H1 (cell line): ENCODE data around the gene ARHGEF40. TPM values are rescaled to one million over a fixed set of nuclear protein-coding genes. Genes with fewer than 3 reads are reported as not detected.

ENCODE experiments used
- CTCF ChIA-PET: fragments of 300-600 bp; sonication (Branson Sonifier 250); formaldehyde crosslinking; loops from one replicate; lab custom pipeline; 2021; ENCODE audit not compliant: partially characterized antibody; lab: Charles Lee
- POLR2A ChIA-PET: fragments of 300-600 bp; sonication (Branson Sonifier 250); formaldehyde crosslinking; loops from one replicate; lab custom pipeline; 2021; ENCODE audit warnings: inconsistent platforms; ENCODE audit not compliant: partially characterized antibody; lab: Charles Lee
- DNase-seq, 2 experiments: peaks; one replicate each; pipeline versions ENCODE4 v3.0.0 to v3.0.0-alpha.2; 2010 to 2022; ENCODE audit warnings: low spot score in 2 of 2, low read depth in 1 of 2, mixed read lengths in 1 of 2
- FAIRE-seq: peaks from 2 replicates; lab custom pipeline; 2011; peaks lifted over from hg19 to GRCh38; lab: Jason Lieb, UNC
- H2AFZ ChIP-seq: 2 replicates; pipeline ENCODE4 v1.8.1; 2012; ENCODE audit warnings: low read length, inconsistent platforms
- H2AK5ac ChIP-seq: 2 replicates; pipeline ENCODE4 v1.6.1; 2013; ENCODE audit warnings: low read depth, low read length
- H2BK120ac ChIP-seq: replicated peaks from 2 replicates; pipeline ENCODE3; 2013; ENCODE audit warnings: low read depth, low read length, inconsistent platforms
- H2BK12ac ChIP-seq: 2 replicates; pipeline ENCODE4 v1.6.1; 2013; ENCODE audit warnings: low read depth, low read length
- H2BK15ac ChIP-seq: 2 replicates; pipeline ENCODE4 v1.6.1; 2013; ENCODE audit warnings: low read length
- H2BK20ac ChIP-seq: 2 replicates; pipeline ENCODE4 v1.6.1; 2013; ENCODE audit warnings: low read length
- H2BK5ac ChIP-seq: 2 replicates; pipeline ENCODE4 v1.6.1; 2013; ENCODE audit warnings: low read depth, low read length
- H3K14ac ChIP-seq: 2 replicates; pipeline ENCODE4 v1.6.1; 2013; ENCODE audit warnings: inconsistent platforms; ENCODE audit not compliant: insufficient read length
- H3K18ac ChIP-seq: 2 replicates; pipeline ENCODE4 v1.6.1; 2013; ENCODE audit warnings: low read length; ENCODE audit errors: extremely low read depth
- H3K23ac ChIP-seq: 2 replicates; pipeline ENCODE4 v1.6.1; 2013; ENCODE audit warnings: inconsistent platforms; ENCODE audit not compliant: insufficient read length
- H3K23me2 ChIP-seq: 2 replicates; pipeline ENCODE4 v1.6.1; 2013; ENCODE audit warnings: low read depth, low read length
- H3K27ac ChIP-seq: 2 replicates; pipeline ENCODE4 v1.6.1; 2011; ENCODE audit warnings: low read depth, low read length, inconsistent platforms
- H3K27me3 ChIP-seq, 4 experiments: replicated peaks in 1 of 4; 1 replicate in 1 of 4; 2 replicates in 3 of 4; pipeline versions ENCODE4 v1.6.1 to v1.8.1; 2011 to 2013; ENCODE audit warnings: low read length in 3 of 4, mild to moderate bottlenecking in 3 of 4, inconsistent platforms in 2 of 4, mixed read lengths in 2 of 4, moderate library complexity in 1 of 4; ENCODE audit not compliant: control insufficient read depth in 3 of 4, insufficient read depth in 3 of 4; ENCODE audit errors: extremely low read depth in 1 of 4
- H3K36me3 ChIP-seq, 4 experiments: 2 replicates each; pipeline versions ENCODE4 v1.6.1 to v1.8.1; 2011 to 2013; ENCODE audit warnings: mild to moderate bottlenecking in 4 of 4, low read length in 3 of 4, moderate library complexity in 2 of 4, control low read depth in 1 of 4, inconsistent platforms in 1 of 4; ENCODE audit not compliant: insufficient read depth in 4 of 4, control insufficient read depth in 2 of 4
- H3K4ac ChIP-seq: replicated peaks from 2 replicates; pipeline ENCODE3; 2013; ENCODE audit warnings: low read length, low read depth, mixed read lengths, inconsistent platforms; ENCODE audit not compliant: insufficient read length
- H3K4me1 ChIP-seq, 4 experiments: replicated peaks in 1 of 4; 1 replicate in 1 of 4; 2 replicates in 3 of 4; pipeline versions ENCODE4 v1.6.1 to v1.8.1; 2011 to 2013; ENCODE audit warnings: low read length in 3 of 4, inconsistent platforms in 2 of 4, mixed read lengths in 1 of 4; ENCODE audit not compliant: insufficient read depth in 4 of 4, control insufficient read depth in 3 of 4
- H3K4me2 ChIP-seq, 2 experiments: 2 replicates each; pipeline versions ENCODE4 v1.6.1 to v1.8.1; 2011 to 2013; ENCODE audit warnings: low read depth in 2 of 2, low read length in 2 of 2, control low read depth in 1 of 2, inconsistent platforms in 1 of 2, mild to moderate bottlenecking in 1 of 2; ENCODE audit not compliant: insufficient read depth in 1 of 2
- H3K4me3 ChIP-seq, 4 experiments: fragments of 200-600, 300-600 bp in 1 of 4; sonication (generic), shearing (Covaris generic), sonication (Bioruptor Twin) in 1 of 4; 2 replicates each; pipeline versions ENCODE4 v1.5.1 to v1.8.1; 2011 to 2016; ENCODE audit warnings: low read length in 4 of 4, low read depth in 3 of 4, control low read depth in 2 of 4, inconsistent platforms in 2 of 4, mild to moderate bottlenecking in 2 of 4, mixed read lengths in 1 of 4, moderate library complexity in 1 of 4; ENCODE audit not compliant: insufficient read depth in 2 of 4; ENCODE audit errors: extremely low read depth in 1 of 4
- H3K56ac ChIP-seq: replicated peaks from 2 replicates; pipeline ENCODE3; 2013; ENCODE audit warnings: low read depth, mild to moderate bottlenecking, mixed read lengths, low read length, inconsistent platforms; ENCODE audit not compliant: insufficient read length
- H3K79me1 ChIP-seq: 2 replicates; pipeline ENCODE4 v1.6.1; 2013; ENCODE audit warnings: low read depth, low read length, control low read depth
- H3K79me2 ChIP-seq, 2 experiments: 2 replicates each; pipeline versions ENCODE4 v1.6.1 to v1.8.1; 2012 to 2013; ENCODE audit warnings: low read length in 2 of 2, mild to moderate bottlenecking in 2 of 2, inconsistent platforms in 1 of 2; ENCODE audit not compliant: insufficient read depth in 2 of 2, control insufficient read depth in 1 of 2
- H3K9ac ChIP-seq, 4 experiments: replicated peaks in 1 of 4; 1 replicate in 1 of 4; 2 replicates in 3 of 4; pipeline versions ENCODE4 v1.6.1 to v1.8.1; 2011 to 2013; ENCODE audit warnings: low read depth in 3 of 4, low read length in 3 of 4, control low read depth in 2 of 4, mild to moderate bottlenecking in 2 of 4, moderate library complexity in 2 of 4, inconsistent platforms in 1 of 4; ENCODE audit errors: extremely low read depth in 1 of 4
- H3K9me3 ChIP-seq, 2 experiments: 2 replicates each; pipeline versions ENCODE4 v1.6.1 to v1.8.1; 2012 to 2013; ENCODE audit warnings: mild to moderate bottlenecking in 2 of 2, moderate library complexity in 2 of 2, control low read depth in 1 of 2, inconsistent platforms in 1 of 2, low read depth in 1 of 2, low read length in 1 of 2, mixed read lengths in 1 of 2; ENCODE audit not compliant: insufficient read depth in 2 of 2
- H4K20me1 ChIP-seq, 2 experiments: replicated peaks in 1 of 2; 2 replicates each; pipeline versions ENCODE3 to v1.8.1; 2011 to 2013; ENCODE audit warnings: inconsistent platforms in 2 of 2, low read length in 2 of 2, mild to moderate bottlenecking in 1 of 2; ENCODE audit not compliant: insufficient read depth in 2 of 2, control insufficient read depth in 1 of 2
- H4K5ac ChIP-seq: 2 replicates; pipeline ENCODE4 v1.6.1; 2013; ENCODE audit warnings: low read length, low read depth, mixed read lengths, inconsistent platforms; ENCODE audit not compliant: insufficient read length
- H4K8ac ChIP-seq: 2 replicates; pipeline ENCODE4 v1.8.0; 2013; ENCODE audit warnings: mild to moderate bottlenecking, moderate library complexity, low read length, inconsistent platforms; ENCODE audit not compliant: insufficient read depth; ENCODE audit errors: extremely low read depth
- H4K91ac ChIP-seq: replicated peaks from 2 replicates; pipeline ENCODE3; 2013; ENCODE audit warnings: low read length, mixed read lengths, inconsistent platforms; ENCODE audit not compliant: insufficient read length
- CEBPB ChIP-seq: IDR thresholded peaks from 2 replicates; pipeline ENCODE4 v1.6.1; 2012; ENCODE audit warnings: low read depth, low read length
- EZH2 ChIP-seq: fragments of 200-600 bp; sonication (generic); IDR thresholded peaks from 2 replicates; pipeline ENCODE4 v1.7.1; 2012; ENCODE audit warnings: low read depth, mild to moderate bottlenecking, moderate library complexity, low read length, inconsistent platforms; ENCODE audit not compliant: severe bottlenecking
- HDAC6 ChIP-seq: IDR thresholded peaks from one replicate; pipeline ENCODE4 v1.7.1; 2012; ENCODE audit warnings: low read depth, mild to moderate bottlenecking, inconsistent platforms, low read length, moderate library complexity
- KDM4A ChIP-seq: IDR thresholded peaks from one replicate; pipeline ENCODE4 v1.7.1; 2012; ENCODE audit warnings: low read depth, mild to moderate bottlenecking, moderate library complexity, low read length, inconsistent platforms; ENCODE audit not compliant: severe bottlenecking
- RAD21 ChIP-seq, 2 experiments: IDR thresholded peaks in 1 of 2; conservative IDR thresholded peaks in 1 of 2; 2 replicates each; pipeline ENCODE4 v1.6.1; 2011; ENCODE audit warnings: low read depth in 2 of 2, low read length in 2 of 2, improper control_type of control experiment in 1 of 2, inconsistent platforms in 1 of 2, mild to moderate bottlenecking in 1 of 2, moderate library complexity in 1 of 2
- SP2 ChIP-seq: IDR thresholded peaks from 2 replicates; pipeline ENCODE4 v1.6.1; 2012; ENCODE audit warnings: mild to moderate bottlenecking, low read length, inconsistent platforms
- SRF ChIP-seq: IDR thresholded peaks from 2 replicates; pipeline ENCODE4 v1.6.1; 2011; ENCODE audit warnings: mild to moderate bottlenecking, low read depth, low read length, moderate library complexity
- WGBS, 2 experiments: shearing (Covaris generic) in 1 of 2; methylation state at CpG; one replicate each; pipeline versions ENCODE4 v1.1.6 to v1.1.7; 2013 to 2015; ENCODE audit warnings: low lambda C conversion rate in 2 of 2, mixed read lengths in 2 of 2, inconsistent platforms in 1 of 2, low coverage in 1 of 2, missing lambda C conversion rate in 1 of 2; ENCODE audit not compliant: insufficient replicate concordance in 2 of 2, insufficient coverage in 1 of 2, insufficient read length in 1 of 2; ENCODE audit errors: extremely low coverage in 1 of 2, missing lambda C conversion rate in 1 of 2; 5-methylcytosine and 5-hydroxymethylcytosine counted together
- polyA plus RNA-seq, 7 experiments: library from polyadenylated mRNA; depleted of rRNA in 3 of 7; stranded (reverse) in 5 of 7; unstranded in 2 of 7; fragments of >200 nt in 5 of 7; fragments of 200-250 nt in 2 of 7; gene quantifications; 1 replicate in 5 of 7; 2 replicates in 1 of 7; 4 replicates in 1 of 7; pipeline versions ENCODE4 v1.2.1 to v1.2.3, GENCODE V29; 2011 to 2013; ENCODE audit warnings: missing spikeins in 2 of 7, mixed read lengths in 2 of 7
- total RNA-seq: library from RNA; stranded (reverse); fragmentation: NEBNext Ultra II Directional; extraction: Animal tissue kit (Norgen Biotek cat#: 25700); gene quantifications from 2 replicates; pipeline ENCODE4 v1.2.1, GENCODE V29; 2021
- TF ChIP-seq, protein P1 (sequence below): IDR thresholded peaks from 2 replicates; pipeline ENCODE4 v1.6.1; 2012; ENCODE audit warnings: inconsistent platforms
- TF ChIP-seq, protein P2 (sequence below): IDR thresholded peaks from 2 replicates; pipeline ENCODE4 v1.6.1; 2011; ENCODE audit warnings: low read length, improper control_type of control experiment

The ARHGEF40 gene
- total and polyA plus RNA-seq, 2 of the 8 experiments (the other 6 are each of a cell fraction or from before 2014, with no cell fraction given), result 53.1 to 101 TPM

DNA sequence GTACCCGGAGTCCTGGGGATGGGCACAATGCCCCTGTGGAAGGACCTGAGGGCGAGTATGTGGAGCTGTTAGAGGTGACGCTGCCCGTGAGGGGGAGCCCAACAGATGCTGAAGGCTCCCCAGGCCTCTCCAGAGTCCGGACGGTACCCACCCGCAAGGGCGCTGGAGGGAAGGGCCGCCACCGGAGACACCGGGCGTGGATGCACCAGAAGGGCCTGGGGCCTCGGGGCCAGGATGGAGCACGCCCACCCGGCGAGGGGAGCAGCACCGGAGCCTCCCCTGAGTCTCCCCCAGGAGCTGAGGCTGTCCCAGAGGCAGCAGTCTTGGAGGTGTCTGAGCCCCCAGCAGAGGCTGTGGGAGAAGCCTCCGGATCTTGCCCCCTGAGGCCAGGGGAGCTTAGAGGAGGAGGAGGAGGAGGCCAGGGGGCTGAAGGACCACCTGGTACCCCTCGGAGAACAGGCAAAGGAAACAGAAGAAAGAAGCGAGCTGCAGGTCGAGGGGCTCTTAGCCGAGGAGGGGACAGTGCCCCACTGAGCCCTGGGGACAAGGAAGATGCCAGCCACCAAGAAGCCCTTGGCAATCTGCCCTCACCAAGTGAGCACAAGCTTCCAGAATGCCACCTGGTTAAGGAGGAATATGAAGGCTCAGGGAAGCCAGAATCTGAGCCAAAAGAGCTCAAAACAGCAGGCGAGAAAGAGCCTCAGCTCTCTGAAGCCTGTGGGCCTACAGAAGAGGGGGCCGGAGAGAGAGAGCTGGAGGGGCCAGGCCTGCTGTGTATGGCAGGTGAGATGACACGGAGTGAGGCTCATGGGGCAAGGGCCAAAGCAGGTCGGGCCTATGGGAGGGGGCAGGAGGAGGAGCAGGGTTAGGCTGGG, 4.5 kb downstream of the ARHGEF40 start:
- H3K9me3 ChIP-seq, result no peaks in the 10 kb centered on the region
- no peak overlapping the region for H3K4ac ChIP-seq
- H2BK5ac ChIP-seq, result no peak overlapping the region
- H2BK15ac ChIP-seq, result no peak overlapping the region
- peaks cover 41 to 58% (median 53%) of the 10 kb centered on the region in 4 experiments for H3K36me3 ChIP-seq
- peaks cover 13% of the 10 kb centered on the region; the same call in 1 of the 2 replicates for H3K23me2 ChIP-seq
- no peak overlapping the region for H3K9ac ChIP-seq
- H2AK5ac ChIP-seq, result no peak overlapping the region
- CTCF ChIA-PET, result interaction anchor here (1.1 to 6.6 kb wide), 8 partner anchors 9 to 77 kb away, joined by 4 to 110 read pairs (median 14); partner anchors contain the start of gene TMEM253
- H3K27ac ChIP-seq, result no peak overlapping the region
- H3K79me2 ChIP-seq, result peaks cover 0 to 13% of the 10 kb centered on the region in 2 experiments; a peak in 2 of 4 replicates
- H4K20me1 ChIP-seq, result peaks cover 2 to 9% of the 10 kb centered on the region in 2 experiments
- DNase-seq, result no peak
- no peak for FAIRE-seq
- no peak overlapping the region for H3K18ac ChIP-seq
- H3K4me2 ChIP-seq, result no peak overlapping the region
- POLR2A ChIA-PET, result interaction anchor here (0.7 to 12.4 kb wide), 5 partner anchors 10 to 58 kb away, joined by 3 to 245 read pairs (median 5); partner anchors contain the start of genes TMEM253 and ZNF219
- H3K27me3 ChIP-seq, result no peaks in the 10 kb centered on the region
- peaks cover 2% of the 10 kb centered on the region for H3K79me1 ChIP-seq
- no peak overlapping the region for H4K8ac ChIP-seq
- H3K4me3 ChIP-seq, result no peak overlapping the region
- H3K23ac ChIP-seq, result no peak overlapping the region
- H2BK12ac ChIP-seq, result no peak overlapping the region
- H2BK120ac ChIP-seq, result no peak overlapping the region
- no peak overlapping the region for H2AFZ ChIP-seq
- 91% methylated on average over 20 of the region's 26 CpGs; no CpG with 5 or more reads in 1 of the 2 experiments for WGBS, 2 experiments
- peaks cover 3 to 9% (median 5%) of the 10 kb centered on the region in 4 experiments; a peak in 6 of 7 replicates for H3K4me1 ChIP-seq
- no peak overlapping the region for H3K14ac ChIP-seq
- no peak overlapping the region for H4K5ac ChIP-seq
- no peak overlapping the region for H2BK20ac ChIP-seq
- no peak overlapping the region for H4K91ac ChIP-seq
- no peak overlapping the region for H3K56ac ChIP-seq
- TF ChIP-seq SP2 (no peak), KDM4A (no peak), HDAC6 (no peak), SRF (no peak), EZH2 (no peak), RAD21 (IDR thresholded peaks at IDR 0.05 in 1 of 2, conservative IDR thresholded peaks at IDR 0.05 in 1 of 2; ENCODE audit: low read depth in 2 of 2, low read length in 2 of 2) (no peak), CEBPB (no peak)
- TF ChIP-seq, protein P1, sequence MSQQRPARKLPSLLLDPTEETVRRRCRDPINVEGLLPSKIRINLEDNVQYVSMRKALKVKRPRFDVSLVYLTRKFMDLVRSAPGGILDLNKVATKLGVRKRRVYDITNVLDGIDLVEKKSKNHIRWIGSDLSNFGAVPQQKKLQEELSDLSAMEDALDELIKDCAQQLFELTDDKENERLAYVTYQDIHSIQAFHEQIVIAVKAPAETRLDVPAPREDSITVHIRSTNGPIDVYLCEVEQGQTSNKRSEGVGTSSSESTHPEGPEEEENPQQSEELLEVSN, result no peak
- TF ChIP-seq, protein P2, sequence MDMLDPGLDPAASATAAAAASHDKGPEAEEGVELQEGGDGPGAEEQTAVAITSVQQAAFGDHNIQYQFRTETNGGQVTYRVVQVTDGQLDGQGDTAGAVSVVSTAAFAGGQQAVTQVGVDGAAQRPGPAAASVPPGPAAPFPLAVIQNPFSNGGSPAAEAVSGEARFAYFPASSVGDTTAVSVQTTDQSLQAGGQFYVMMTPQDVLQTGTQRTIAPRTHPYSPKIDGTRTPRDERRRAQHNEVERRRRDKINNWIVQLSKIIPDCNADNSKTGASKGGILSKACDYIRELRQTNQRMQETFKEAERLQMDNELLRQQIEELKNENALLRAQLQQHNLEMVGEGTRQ, result no peak
